Germinal center (tissue), 1 donor: ENCODE data around the gene RALGPS1.
"Not testable (repeated sequence)": the region's sequence is repeated elsewhere in the genome, so short reads cannot be mapped to it uniquely, and the experiment has no call there.

Experiments used
- DNase-seq: peaks from one replicate; pipeline ENCODE4 v3.0.0; 2012; ENCODE audit warnings: mixed read lengths, low spot score

RALGPS1 gene

GRCh38 chr9:127158786-127159324 lies 244.3 kb downstream of the RALGPS1 start:
- no peak for DNase-seq

GRCh38 chr9:127159325-127159801 lies 244.8 kb downstream of the RALGPS1 start:
- no peak for DNase-seq

- no peak for DNase-seq
Measured at GRCh38 chr9:127159949-127160610, 245.5 kb downstream of the RALGPS1 start.

GRCh38 chr9:127161081-127161624 lies 246.6 kb downstream of the RALGPS1 start:
- no peak for DNase-seq

- no peak for DNase-seq
Measured at GRCh38 chr9:127162046-127162863, 247.7 kb downstream of the RALGPS1 start.

- DNase-seq: no peak
Measured at GRCh38 chr9:127162864-127163365, 248.3 kb downstream of the RALGPS1 start.

- no peak for DNase-seq
Measured at GRCh38 chr9:127163409-127163808, 248.8 kb downstream of the RALGPS1 start.

GRCh38 chr9:127165116-127165515 lies 250.5 kb downstream of the RALGPS1 start:
- DNase-seq: no peak

GRCh38 chr9:127166111-127166510 lies 251.5 kb downstream of the RALGPS1 start:
- DNase-seq: peak; percentile 22

- DNase-seq: peak; percentile 87
Measured at GRCh38 chr9:127166651-127167524, 252.3 kb downstream of the RALGPS1 start.

GRCh38 chr9:127167560-127168326 lies 253.2 kb downstream of the RALGPS1 start:
- DNase-seq: no peak

GRCh38 chr9:127168756-127169574 lies 254.4 kb downstream of the RALGPS1 start:
- DNase-seq: no peak

GRCh38 chr9:127169575-127169883 lies 254.9 kb downstream of the RALGPS1 start:
- no peak for DNase-seq

- no peak for DNase-seq
Measured at GRCh38 chr9:127170103-127170502, 255.5 kb downstream of the RALGPS1 start.

GRCh38 chr9:127170652-127171051 lies 256.1 kb downstream of the RALGPS1 start:
- no peak for DNase-seq

- not testable (repeated sequence) for DNase-seq
Measured at GRCh38 chr9:127171348-127171747, 256.8 kb downstream of the RALGPS1 start.

- no peak for DNase-seq
Measured at GRCh38 chr9:127172066-127172707, 257.6 kb downstream of the RALGPS1 start.

- DNase-seq: no peak
Measured at GRCh38 chr9:127173063-127173462, 258.5 kb downstream of the RALGPS1 start.
